Thoracic aorta (tissue), 2 donors: ENCODE measurements around the gene SYT9. TPM values are rescaled to one million over a fixed set of nuclear protein-coding genes. Genes with fewer than 3 reads are reported as not detected.

Experiments
- ATAC-seq: fragments of 150-250 bp; one replicate; pipeline ENCODE4 v1.8.0; 2017; ENCODE audit warnings: low read depth; ENCODE audit not compliant: insufficient number of reproducible peaks, low FRiP score
- DNase-seq: peaks from one replicate; pipeline ENCODE4 v3.0.0-alpha.2; 2020; ENCODE audit warnings: low spot score
- H3K27ac ChIP-seq, 2 donors: fragments of 200-600 bp; sonication (generic); 1 replicate in 1 of 2; 2 replicates in 1 of 2; pipeline ENCODE4 v1.5.1; 2016; ENCODE audit warnings: mild to moderate bottlenecking in 2 of 2, moderate library complexity in 2 of 2
- H3K27me3 ChIP-seq: fragments of 200-600 bp; sonication (generic); replicated peaks from 2 replicates; pipeline ENCODE4 v1.6.0; 2016; ENCODE audit warnings: mild to moderate bottlenecking; ENCODE audit not compliant: insufficient read depth
- H3K36me3 ChIP-seq: fragments of 200-600 bp; sonication (generic); one replicate; pipeline ENCODE4 v1.5.1; 2016
- H3K4me1 ChIP-seq, 2 donors: fragments of 200-600 bp; sonication (generic); 1 replicate in 1 of 2; 2 replicates in 1 of 2; pipeline versions ENCODE4 v1.5.1 to v1.6.0; 2016; ENCODE audit warnings: low read depth in 2 of 2, mild to moderate bottlenecking in 1 of 2; ENCODE audit not compliant: control insufficient read depth in 1 of 2
- H3K4me3 ChIP-seq: fragments of 200-600 bp; sonication (generic); 2 replicates; pipeline ENCODE4 v1.5.1; 2016; ENCODE audit warnings: mild to moderate bottlenecking
- H3K9me3 ChIP-seq: fragments of 200-600 bp; sonication (generic); 2 replicates; pipeline ENCODE4 v1.5.1; 2016
- CTCF ChIP-seq: fragments of 200-600 bp; sonication (generic); IDR thresholded peaks from one replicate; pipeline ENCODE4 v1.5.1; 2019; ENCODE audit warnings: antibody characterized with exemption
- total RNA-seq, 2 donors: library from RNA; depleted of rRNA; stranded (reverse); fragments of >200 nt; gene quantifications; one replicate each; pipeline versions ENCODE4 v1.1.0 to v1.2.3, GENCODE V29; 2016

Gene SYT9
- total RNA-seq, 2 donors from 2014 or later, result not detected

DNA sequence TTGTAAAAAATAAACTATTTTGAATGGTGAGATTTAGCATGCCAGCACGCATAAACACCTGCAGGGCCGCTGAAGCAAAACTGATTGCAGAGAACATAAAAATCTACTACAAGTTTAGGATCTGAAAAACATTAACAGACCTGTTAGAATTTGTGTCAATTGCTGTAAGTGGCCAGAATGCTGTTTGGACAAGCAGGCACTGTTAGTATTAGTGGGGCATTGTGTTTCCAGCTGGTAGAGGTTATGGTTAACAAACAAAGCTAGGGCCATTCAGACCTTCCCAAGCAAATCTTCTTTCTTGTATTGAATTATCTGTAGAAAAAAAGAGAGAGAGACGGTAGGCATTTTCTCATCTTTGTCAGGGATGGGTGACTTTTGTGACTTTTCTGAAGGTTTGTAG, 176.0 kb downstream of the SYT9 start:
- Histone ChIP-seq H3K27ac (no peak overlapping the region), H3K36me3 (no peaks in the 10 kb centered on the region), H3K4me3 (no peak overlapping the region), H3K4me1 (no peaks in the 10 kb centered on the region), H3K27me3 (no peaks in the 10 kb centered on the region), H3K9me3 (no peaks in the 10 kb centered on the region)
- TF ChIP-seq CTCF, result no peak
- DNase-seq (no peak), ATAC-seq (no peak)

DNA sequence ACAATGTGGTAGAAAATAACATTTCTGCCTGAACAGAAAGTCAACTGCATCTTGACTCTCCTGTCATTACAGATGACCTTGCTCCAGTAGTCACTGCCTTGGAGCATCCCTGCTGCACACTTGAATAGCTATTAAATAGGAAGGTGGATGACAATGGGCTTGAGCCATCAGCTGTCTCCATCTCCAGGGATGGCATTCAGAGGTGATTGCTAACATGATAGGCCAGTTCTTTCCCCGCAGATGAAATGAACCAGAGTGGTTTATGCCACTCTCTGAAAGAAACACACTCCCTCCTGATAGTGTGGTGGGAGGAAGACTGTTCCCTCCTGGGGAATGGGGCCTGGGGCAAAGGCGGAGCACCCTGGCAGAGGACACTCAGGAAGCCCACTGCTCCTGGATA, 176.5 kb downstream of the SYT9 start:
- H3K4me1 ChIP-seq, result no peaks in the 10 kb centered on the region
- no peak for ATAC-seq
- H3K27ac ChIP-seq, result no peak overlapping the region
- DNase-seq, result no peak
- no peak overlapping the region for H3K4me3 ChIP-seq
- no peaks in the 10 kb centered on the region for H3K27me3 ChIP-seq
- TF ChIP-seq CTCF, result no peak
- H3K36me3 ChIP-seq, result no peaks in the 10 kb centered on the region
- no peaks in the 10 kb centered on the region for H3K9me3 ChIP-seq

DNA sequence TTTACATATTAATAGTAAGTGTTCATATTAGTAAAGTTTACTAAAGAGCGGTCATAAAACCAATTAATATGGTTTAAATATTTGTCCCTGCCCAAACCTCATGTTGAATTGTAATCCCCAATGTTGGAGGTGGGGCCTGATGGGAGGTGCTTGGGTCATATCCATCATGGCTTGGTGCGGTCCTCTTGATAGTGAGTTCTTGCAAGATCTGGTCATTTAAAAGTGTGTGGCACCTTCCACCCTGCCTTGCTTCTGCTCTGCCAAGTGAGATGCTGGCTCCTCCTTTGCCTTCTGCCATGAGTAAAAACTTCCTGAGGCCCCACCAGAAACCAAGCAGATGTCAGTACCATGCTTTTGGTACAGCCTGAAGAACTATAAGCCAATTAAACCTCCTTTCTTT, 178.8 kb downstream of the SYT9 start:
- no peaks in the 10 kb centered on the region for H3K36me3 ChIP-seq
- no peaks in the 10 kb centered on the region for H3K9me3 ChIP-seq
- H3K27ac ChIP-seq, result no peak overlapping the region
- H3K27me3 ChIP-seq, result no peaks in the 10 kb centered on the region
- H3K4me1 ChIP-seq, result no peaks in the 10 kb centered on the region
- DNase-seq (no peak), ATAC-seq (no peak)
- TF ChIP-seq CTCF, result no peak
- no peak overlapping the region for H3K4me3 ChIP-seq

DNA sequence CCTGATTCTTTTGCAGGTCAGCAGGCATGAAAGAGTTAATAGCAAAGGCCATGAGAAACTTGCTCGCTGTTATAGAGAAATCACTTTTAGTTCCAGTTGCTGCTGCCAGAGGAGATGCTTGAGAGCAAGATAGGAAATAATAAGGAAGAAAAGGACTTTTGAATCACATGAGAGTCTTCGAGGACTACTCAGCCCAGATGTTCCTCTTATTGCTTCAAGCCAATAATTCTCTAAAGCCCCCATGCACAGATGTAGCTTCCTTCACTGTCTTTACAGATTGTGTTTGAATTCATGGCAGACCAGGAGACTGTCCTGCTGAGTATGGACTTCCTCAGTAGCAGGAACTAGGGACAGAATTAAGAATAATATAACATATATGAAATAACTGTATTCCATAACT, 183.5 kb downstream of the SYT9 start:
- H3K4me1 ChIP-seq, result no peaks in the 10 kb centered on the region
- no peak for TF ChIP-seq CTCF
- H3K9me3 ChIP-seq, result no peaks in the 10 kb centered on the region
- no peak for DNase-seq
- no peaks in the 10 kb centered on the region for H3K36me3 ChIP-seq
- no peak for ATAC-seq
- no peak overlapping the region for H3K4me3 ChIP-seq
- H3K27me3 ChIP-seq, result no peaks in the 10 kb centered on the region
- H3K27ac ChIP-seq, result no peak overlapping the region

GRCh38 chr11:7436146-7436545, 184.4 kb downstream of the SYT9 start:
- Histone ChIP-seq H3K27me3 (no peaks in the 10 kb centered on the region), H3K4me3 (no peak overlapping the region), H3K36me3 (no peaks in the 10 kb centered on the region), H3K4me1 (no peaks in the 10 kb centered on the region), H3K27ac (no peak overlapping the region), H3K9me3 (no peaks in the 10 kb centered on the region)
- ATAC-seq, result no peak
- DNase-seq, result no peak
- TF ChIP-seq CTCF, result no peak
